ENCODE measurements around the gene C1QTNF1. TPM values are rescaled to one million over a fixed set of nuclear protein-coding genes. Genes with fewer than 3 reads are reported as not detected.

The C1QTNF1 gene
- total and polyA plus RNA-seq, 9 of the 15 experiments (the other 6 are each of a cell fraction or from before 2014, with no cell fraction given) = 0.09 TPM; not detected in 8

- TF ChIP-seq, protein P1, sequence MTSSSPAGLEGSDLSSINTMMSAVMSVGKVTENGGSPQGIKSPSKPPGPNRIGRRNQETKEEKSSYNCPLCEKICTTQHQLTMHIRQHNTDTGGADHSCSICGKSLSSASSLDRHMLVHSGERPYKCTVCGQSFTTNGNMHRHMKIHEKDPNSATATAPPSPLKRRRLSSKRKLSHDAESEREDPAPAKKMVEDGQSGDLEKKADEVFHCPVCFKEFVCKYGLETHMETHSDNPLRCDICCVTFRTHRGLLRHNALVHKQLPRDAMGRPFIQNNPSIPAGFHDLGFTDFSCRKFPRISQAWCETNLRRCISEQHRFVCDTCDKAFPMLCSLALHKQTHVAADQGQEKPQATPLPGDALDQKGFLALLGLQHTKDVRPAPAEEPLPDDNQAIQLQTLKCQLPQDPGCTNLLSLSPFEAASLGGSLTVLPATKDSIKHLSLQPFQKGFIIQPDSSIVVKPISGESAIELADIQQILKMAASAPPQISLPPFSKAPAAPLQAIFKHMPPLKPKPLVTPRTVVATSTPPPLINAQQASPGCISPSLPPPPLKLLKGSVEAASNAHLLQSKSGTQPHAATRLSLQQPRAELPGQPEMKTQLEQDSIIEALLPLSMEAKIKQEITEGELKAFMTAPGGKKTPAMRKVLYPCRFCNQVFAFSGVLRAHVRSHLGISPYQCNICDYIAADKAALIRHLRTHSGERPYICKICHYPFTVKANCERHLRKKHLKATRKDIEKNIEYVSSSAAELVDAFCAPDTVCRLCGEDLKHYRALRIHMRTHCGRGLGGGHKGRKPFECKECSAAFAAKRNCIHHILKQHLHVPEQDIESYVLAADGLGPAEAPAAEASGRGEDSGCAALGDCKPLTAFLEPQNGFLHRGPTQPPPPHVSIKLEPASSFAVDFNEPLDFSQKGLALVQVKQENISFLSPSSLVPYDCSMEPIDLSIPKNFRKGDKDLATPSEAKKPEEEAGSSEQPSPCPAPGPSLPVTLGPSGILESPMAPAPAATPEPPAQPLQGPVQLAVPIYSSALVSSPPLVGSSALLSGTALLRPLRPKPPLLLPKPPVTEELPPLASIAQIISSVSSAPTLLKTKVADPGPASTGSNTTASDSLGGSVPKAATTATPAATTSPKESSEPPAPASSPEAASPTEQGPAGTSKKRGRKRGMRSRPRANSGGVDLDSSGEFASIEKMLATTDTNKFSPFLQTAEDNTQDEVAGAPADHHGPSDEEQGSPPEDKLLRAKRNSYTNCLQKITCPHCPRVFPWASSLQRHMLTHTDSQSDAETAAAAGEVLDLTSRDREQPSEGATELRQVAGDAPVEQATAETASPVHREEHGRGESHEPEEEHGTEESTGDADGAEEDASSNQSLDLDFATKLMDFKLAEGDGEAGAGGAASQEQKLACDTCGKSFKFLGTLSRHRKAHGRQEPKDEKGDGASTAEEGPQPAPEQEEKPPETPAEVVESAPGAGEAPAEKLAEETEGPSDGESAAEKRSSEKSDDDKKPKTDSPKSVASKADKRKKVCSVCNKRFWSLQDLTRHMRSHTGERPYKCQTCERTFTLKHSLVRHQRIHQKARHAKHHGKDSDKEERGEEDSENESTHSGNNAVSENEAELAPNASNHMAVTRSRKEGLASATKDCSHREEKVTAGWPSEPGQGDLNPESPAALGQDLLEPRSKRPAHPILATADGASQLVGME (CRISPR knock-in tag; IDR thresholded peaks at IDR 0.05) = no peak
- TF ChIP-seq IRF2 (CRISPR knock-in tag; IDR thresholded peaks at IDR 0.05) (no peak), E2F6 (IDR thresholded peaks at IDR 0.05; ENCODE audit: borderline replicate concordance in 1 of 2, extremely low read depth in 1 of 2, insufficient read depth in 1 of 2, insufficient read length in 1 of 2, low read depth in 1 of 2, low read length in 1 of 2, poor library complexity in 1 of 2, severe bottlenecking in 1 of 2) (peak in 1 of 2 experiments; percentile 54), HEY1 (CRISPR knock-in tag; IDR thresholded peaks at IDR 0.05; ENCODE audit: borderline replicate concordance) (no peak), TEAD4 (IDR thresholded peaks at IDR 0.05; ENCODE audit: low read length) (no peak), TEAD4 (CRISPR knock-in tag; IDR thresholded peaks at IDR 0.05; ENCODE audit: borderline replicate concordance) (no peak), MAFF (IDR thresholded peaks at IDR 0.05; ENCODE audit: low read length) (no peak), ZNF263 (CRISPR knock-in tag; IDR thresholded peaks at IDR 0.05; ENCODE audit: borderline replicate concordance) (no peak), ARID3A (IDR thresholded peaks at IDR 0.05; ENCODE audit: borderline replicate concordance, low read depth, low read length) (peak; percentile 69; the same call in 1 of the 2 replicates), NR2F6 (CRISPR knock-in tag; IDR thresholded peaks at IDR 0.05) (no peak)
- TF ChIP-seq, protein P2, sequence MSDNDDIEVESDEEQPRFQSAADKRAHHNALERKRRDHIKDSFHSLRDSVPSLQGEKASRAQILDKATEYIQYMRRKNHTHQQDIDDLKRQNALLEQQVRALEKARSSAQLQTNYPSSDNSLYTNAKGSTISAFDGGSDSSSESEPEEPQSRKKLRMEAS (CRISPR knock-in tag; IDR thresholded peaks at IDR 0.05) = no peak; the same call in 1 of the 2 replicates
- TF ChIP-seq, protein P3, sequence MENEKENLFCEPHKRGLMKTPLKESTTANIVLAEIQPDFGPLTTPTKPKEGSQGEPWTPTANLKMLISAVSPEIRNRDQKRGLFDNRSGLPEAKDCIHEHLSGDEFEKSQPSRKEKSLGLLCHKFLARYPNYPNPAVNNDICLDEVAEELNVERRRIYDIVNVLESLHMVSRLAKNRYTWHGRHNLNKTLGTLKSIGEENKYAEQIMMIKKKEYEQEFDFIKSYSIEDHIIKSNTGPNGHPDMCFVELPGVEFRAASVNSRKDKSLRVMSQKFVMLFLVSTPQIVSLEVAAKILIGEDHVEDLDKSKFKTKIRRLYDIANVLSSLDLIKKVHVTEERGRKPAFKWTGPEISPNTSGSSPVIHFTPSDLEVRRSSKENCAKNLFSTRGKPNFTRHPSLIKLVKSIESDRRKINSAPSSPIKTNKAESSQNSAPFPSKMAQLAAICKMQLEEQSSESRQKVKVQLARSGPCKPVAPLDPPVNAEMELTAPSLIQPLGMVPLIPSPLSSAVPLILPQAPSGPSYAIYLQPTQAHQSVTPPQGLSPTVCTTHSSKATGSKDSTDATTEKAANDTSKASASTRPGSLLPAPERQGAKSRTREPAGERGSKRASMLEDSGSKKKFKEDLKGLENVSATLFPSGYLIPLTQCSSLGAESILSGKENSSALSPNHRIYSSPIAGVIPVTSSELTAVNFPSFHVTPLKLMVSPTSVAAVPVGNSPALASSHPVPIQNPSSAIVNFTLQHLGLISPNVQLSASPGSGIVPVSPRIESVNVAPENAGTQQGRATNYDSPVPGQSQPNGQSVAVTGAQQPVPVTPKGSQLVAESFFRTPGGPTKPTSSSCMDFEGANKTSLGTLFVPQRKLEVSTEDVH (IDR thresholded peaks at IDR 0.05; ENCODE audit: low read depth, partially characterized antibody) = no peak
These were observed 37.8 kb upstream of the C1QTNF1 start (continued) for GRCh38 chr17:78986048-78986648.

Measured in K562 (cell line).